GM15510 (cell line): ENCODE data around the gene TIFAB.

Source experiments
- POLR2A ChIP-seq: IDR thresholded peaks from 3 replicates; pipeline ENCODE4 v1.6.1; 2011; ENCODE audit warnings: borderline replicate concordance; ENCODE audit not compliant: insufficient read length; ENCODE audit errors: extremely low read depth

The TIFAB gene

GRCh38 chr5:135456238-135457099 is 4.3 kb upstream of the TIFAB start:
- no peak for TF ChIP-seq POLR2A

- TF ChIP-seq POLR2A, result no peak
Measured at GRCh38 chr5:135455876-135456237, 3.7 kb upstream of the TIFAB start.

DNA sequence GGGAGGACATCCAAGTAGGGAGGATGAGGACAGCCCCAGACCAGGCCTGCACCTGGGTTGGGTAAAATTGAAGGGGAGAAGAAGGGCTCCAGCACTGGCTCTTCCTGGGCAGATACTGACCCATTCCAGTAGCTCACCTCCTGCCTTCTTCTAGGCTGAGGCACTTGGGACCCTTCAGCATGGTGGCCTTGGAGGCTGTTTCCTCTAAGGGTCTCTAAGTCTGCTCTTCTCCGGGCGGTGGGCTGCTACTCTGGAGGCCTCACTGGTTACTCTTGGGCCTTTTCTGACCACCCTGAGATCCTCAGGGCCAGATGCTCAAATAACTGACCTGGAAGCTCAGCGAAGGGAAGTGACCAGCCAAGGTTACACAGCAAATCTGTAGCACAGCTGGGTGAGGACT is 2.8 kb upstream of the TIFAB start:
- TF ChIP-seq POLR2A, result no peak

- TF ChIP-seq POLR2A, result no peak
Measured at GRCh38 chr5:135453613-135454012, 1.5 kb upstream of the TIFAB start.

- TF ChIP-seq POLR2A, result no peak
Measured at GRCh38 chr5:135451581-135452320, 400 bp downstream of the TIFAB start.

DNA sequence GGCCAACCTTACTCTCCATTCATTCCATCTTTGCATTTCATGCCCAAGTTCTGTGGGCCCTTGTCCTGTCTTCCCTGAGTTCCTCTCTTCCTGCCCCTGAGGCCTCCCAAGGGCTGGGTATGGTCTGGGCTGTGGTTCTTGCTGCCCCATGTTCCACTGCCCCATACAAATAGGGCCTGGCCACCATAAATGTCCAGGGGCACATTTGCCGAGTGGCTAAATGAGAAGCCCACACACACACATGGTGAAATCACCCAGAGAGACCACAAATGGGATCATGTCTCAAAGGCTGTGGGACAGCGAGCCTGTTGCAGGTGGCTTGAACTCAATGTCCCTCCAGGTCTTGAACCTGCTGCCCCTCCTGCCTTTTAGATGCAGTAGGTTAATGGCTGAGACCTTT is 1.2 kb downstream of the TIFAB start:
- no peak for TF ChIP-seq POLR2A

- TF ChIP-seq POLR2A, result no peak
Measured at GRCh38 chr5:135450336-135450735, 1.8 kb downstream of the TIFAB start.

DNA sequence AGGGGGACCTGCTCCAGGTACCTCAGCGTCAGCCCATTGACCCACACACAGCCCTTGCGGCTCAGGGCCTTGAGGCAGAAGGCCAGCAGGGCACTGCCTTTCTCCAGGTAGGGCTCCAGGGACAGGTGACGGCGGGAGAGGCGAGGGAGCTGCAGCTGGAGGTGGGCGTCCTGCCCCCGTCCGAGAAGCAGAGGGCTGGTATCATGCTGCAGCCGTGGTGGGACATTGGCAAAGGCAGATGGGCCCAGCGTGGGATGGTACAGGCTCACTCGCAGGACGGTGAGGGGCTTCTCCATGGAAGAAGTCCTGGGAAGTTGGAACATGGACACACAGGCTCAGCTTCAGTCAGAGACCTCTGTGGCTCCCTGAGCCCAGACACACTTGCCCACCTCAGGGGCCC is 2.5 kb downstream of the TIFAB start:
- no peak for TF ChIP-seq POLR2A

DNA sequence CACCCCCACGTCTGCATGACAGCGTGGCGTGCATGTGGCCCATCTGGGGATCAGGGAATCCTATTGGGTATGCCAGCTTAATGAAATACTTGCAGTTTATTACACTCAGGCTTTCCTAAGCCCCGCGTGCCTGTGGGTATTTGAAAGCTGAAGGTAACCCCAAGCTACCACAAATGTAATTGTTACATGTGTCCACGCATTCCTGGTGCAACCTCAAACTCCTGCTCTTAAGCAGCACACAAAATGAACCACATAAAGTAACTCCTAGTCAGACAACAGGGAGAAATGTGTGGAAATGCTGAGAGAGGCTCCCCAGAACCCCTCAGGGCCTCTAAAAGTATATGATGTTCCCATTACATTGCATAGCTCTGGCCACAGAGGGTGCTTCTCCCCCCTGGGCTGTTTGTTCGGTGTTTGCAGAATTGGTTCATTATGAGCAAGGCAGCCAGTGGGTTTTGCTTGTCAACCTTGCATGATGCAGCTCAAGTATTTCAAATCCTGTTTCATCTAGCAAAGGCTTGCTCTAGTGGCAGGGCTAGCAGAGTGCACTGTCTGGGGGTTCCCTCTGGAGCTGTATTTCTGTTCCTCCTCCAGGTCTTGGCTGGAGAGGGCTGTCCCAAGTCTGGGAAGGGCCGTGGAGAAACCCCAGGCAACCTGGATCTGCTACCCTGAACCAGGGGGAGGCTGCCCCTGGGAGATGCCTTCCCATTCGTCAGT is 3.2 kb downstream of the TIFAB start:
- no peak for TF ChIP-seq POLR2A

- TF ChIP-seq POLR2A, result no peak
Measured at GRCh38 chr5:135448071-135448739, 3.9 kb downstream of the TIFAB start.

DNA sequence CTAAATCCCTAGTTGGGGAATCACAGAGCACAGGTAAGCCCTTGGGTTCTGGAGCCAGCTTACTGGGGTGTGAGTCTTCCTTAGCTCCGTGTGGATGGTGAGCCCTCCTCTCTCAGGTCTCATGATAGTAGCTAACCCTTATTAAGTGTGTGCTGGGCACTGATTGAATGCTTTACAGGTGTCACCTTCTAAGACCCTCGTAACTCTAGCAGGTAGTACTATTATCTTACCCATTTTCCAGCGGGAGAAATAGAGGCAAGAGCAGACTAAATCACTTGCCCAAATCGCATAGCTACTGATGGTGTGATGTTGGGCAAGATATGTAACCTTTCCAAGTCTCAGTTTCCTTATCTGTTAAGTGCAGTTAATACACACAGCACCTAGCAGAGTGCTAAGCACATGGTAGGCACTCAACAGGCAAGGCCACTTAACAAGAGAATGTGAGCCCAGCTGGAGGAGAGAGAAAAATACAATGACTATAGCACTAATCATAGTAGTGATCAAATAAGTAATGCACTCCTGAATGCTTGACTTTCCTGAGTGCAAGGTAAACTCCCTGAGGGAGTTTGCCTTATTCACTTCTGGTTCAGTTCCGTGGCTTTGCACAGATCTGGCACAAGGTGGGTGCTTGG is 4.7 kb downstream of the TIFAB start, which contains the start of gene DCANP1:
DCANP1 (minus strand) TSS at position 51 of the 632 bp plus-strand sequence. CDS start 240 bp downstream, outside the sequence.
- no peak for TF ChIP-seq POLR2A

GRCh38 chr5:135446615-135447014 is 5.5 kb downstream of the TIFAB start:
- no peak for TF ChIP-seq POLR2A

DNA sequence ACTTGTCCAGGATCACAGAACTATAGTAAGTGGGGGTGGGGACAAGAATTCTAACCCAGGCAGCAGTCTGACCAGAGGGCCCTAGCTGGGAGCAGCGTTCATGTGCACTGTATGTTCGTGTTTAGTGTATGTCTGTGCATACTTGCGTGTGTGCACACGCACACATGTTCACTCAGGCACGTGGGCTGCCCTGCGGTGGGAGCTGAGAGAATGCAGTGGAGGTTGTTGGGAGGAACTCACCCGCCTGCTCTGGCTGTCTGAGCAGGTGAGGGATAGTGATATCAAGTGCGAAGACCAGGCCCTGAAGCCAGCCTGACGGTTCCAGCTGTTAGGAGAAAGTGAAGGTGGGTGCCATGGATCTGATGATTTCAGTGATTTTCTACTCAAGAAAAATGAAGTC is 5.9 kb downstream of the TIFAB start:
- TF ChIP-seq POLR2A, result no peak

DNA sequence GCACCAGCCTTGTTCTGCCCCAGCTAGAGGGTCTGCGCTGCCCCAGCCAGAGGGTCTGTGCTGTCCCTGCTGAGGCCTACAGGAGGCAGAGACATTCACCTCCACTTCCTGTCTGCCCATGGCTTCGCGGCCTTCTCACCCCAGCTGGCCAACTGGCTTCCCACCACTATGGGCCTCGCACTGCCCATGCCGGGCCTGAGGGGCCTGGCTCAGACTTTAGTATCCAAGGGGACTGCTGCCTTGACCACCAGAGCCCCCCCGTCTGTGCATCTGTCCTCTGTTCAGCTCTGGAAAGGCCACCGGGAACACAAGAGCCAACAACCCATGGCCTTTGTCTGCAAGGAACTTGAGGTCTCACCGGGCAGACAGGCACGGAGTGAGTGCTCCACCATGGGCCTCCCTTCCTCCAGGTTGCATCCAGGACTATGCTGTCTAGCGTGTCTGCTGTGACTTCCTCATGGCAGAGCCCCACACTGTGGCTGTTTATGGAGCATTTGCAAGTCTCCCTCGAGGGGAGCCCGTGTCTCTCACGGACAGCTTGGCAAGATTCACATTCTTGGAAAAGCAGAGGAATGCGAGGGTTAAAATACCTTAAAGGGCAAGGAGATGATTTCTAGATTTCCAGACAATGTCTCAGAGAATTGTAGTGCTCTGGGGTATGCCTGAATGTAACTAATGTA is 6.7 kb downstream of the TIFAB start:
- no peak for TF ChIP-seq POLR2A
